OCI-LY3 (cell line): Measurements from ENCODE around the gene NCBP3.
A peak's percentile ranks its signal among the peaks of the same experiment; 100 is the strongest.

ENCODE experiments used
- H2AFZ ChIP-seq: fragments of 200-600, 300-600 bp; shearing (Covaris generic); 2 replicates; pipeline ENCODE4 v1.6.0; 2014; ENCODE audit warnings: antibody characterized with exemption, low read depth, low read length
- H3K27ac ChIP-seq: fragments of 200-600, 300-600 bp; sonication (generic); 2 replicates; pipeline ENCODE4 v1.5.1; 2014; ENCODE audit warnings: mild to moderate bottlenecking, low read length, moderate library complexity, mixed read lengths
- H3K27me3 ChIP-seq: fragments of 200-600, 300-600 bp; sonication (generic); 2 replicates; pipeline ENCODE4 v1.6.1; 2014; ENCODE audit warnings: low read depth, low read length, mixed read lengths
- H3K36me3 ChIP-seq: fragments of 200-600, 300-600 bp; sonication (generic); replicated peaks from 2 replicates; pipeline ENCODE3; 2014; ENCODE audit warnings: low read depth, low read length, mixed read lengths
- H3K4me1 ChIP-seq: fragments of 300-600, 200-600 bp; sonication (generic); 2 replicates; pipeline ENCODE4 v1.6.1; 2014; ENCODE audit warnings: low read length, mixed read lengths
- H3K4me2 ChIP-seq: fragments of 200-600, 300-600 bp; sonication (generic); 2 replicates; pipeline ENCODE4 v1.6.1; 2014; ENCODE audit warnings: low read length, mixed read lengths
- H3K4me3 ChIP-seq: fragments of 300-600, 200-600 bp; sonication (generic); 2 replicates; pipeline ENCODE4 v1.5.1; 2014; ENCODE audit warnings: antibody characterized with exemption, mild to moderate bottlenecking, low read length, moderate library complexity
- H3K79me2 ChIP-seq: fragments of 300-600, 200-600 bp; shearing (Covaris generic); 2 replicates; pipeline ENCODE4 v1.6.1; 2014; ENCODE audit warnings: mild to moderate bottlenecking, low read length, mixed read lengths
- H3K9ac ChIP-seq: fragments of 300-600, 200-600 bp; shearing (Covaris generic); 2 replicates; pipeline ENCODE4 v1.6.0; 2014; ENCODE audit warnings: mild to moderate bottlenecking, low read length, moderate library complexity
- H3K9me3 ChIP-seq: fragments of 200-600, 300-600 bp; shearing (Covaris generic); 2 replicates; pipeline ENCODE4 v1.6.1; 2014; ENCODE audit warnings: low read length, mixed read lengths; ENCODE audit not compliant: insufficient read depth
- H4K20me1 ChIP-seq: fragments of 200-600, 300-600 bp; sonication (generic); 2 replicates; pipeline ENCODE4 v1.6.1; 2016; ENCODE audit warnings: low read length, mixed read lengths; ENCODE audit not compliant: insufficient read depth
- EZH2phosphoT487 ChIP-seq: fragments of 200-600 bp; shearing (Covaris generic); IDR thresholded peaks from 2 replicates; pipeline ENCODE4 v1.6.1; 2018; ENCODE audit warnings: antibody characterized with exemption, mixed run types, low read depth
- TF ChIP-seq, protein P1 (sequence below): fragments of 200-600, 300-600 bp; sonication (generic); IDR thresholded peaks from 2 replicates; pipeline ENCODE4 v1.5.1; 2014; ENCODE audit warnings: antibody characterized with exemption, low read length, low read depth

The NCBP3 gene

DNA sequence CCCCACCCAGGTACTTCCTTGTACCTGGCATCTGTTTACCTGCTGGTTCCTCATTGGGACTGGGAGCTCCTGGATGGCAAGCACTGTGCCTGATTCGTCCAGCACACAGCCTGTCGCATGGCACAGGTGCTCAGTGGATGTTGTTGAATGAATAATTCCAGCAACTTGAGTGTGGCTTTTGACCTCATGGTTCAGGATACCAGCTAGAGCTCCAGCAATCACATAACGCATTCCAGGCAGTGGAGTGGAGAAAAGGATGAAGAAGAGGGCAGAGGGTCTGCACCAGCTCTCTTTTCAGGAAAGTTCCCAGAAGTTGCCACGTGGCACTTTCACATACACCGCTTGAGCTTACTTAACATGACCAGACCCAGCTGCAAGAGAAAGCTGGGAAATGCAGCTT is 48.1 kb upstream of the NCBP3 start:
- Histone ChIP-seq H3K9me3 (no peaks in the 10 kb centered on the region), H3K27ac (no peak overlapping the region), H4K20me1 (no peaks in the 10 kb centered on the region), H3K4me1 (peaks cover 31% of the 10 kb centered on the region), H3K4me3 (no peak overlapping the region), H3K79me2 (no peaks in the 10 kb centered on the region), H3K9ac (no peak overlapping the region), H3K36me3 (no peaks in the 10 kb centered on the region), H3K4me2 (no peak overlapping the region), H3K27me3 (peaks cover 18% of the 10 kb centered on the region), H2AFZ (no peak overlapping the region)
- no peak for TF ChIP-seq EZH2phosphoT487
- TF ChIP-seq, protein P1, sequence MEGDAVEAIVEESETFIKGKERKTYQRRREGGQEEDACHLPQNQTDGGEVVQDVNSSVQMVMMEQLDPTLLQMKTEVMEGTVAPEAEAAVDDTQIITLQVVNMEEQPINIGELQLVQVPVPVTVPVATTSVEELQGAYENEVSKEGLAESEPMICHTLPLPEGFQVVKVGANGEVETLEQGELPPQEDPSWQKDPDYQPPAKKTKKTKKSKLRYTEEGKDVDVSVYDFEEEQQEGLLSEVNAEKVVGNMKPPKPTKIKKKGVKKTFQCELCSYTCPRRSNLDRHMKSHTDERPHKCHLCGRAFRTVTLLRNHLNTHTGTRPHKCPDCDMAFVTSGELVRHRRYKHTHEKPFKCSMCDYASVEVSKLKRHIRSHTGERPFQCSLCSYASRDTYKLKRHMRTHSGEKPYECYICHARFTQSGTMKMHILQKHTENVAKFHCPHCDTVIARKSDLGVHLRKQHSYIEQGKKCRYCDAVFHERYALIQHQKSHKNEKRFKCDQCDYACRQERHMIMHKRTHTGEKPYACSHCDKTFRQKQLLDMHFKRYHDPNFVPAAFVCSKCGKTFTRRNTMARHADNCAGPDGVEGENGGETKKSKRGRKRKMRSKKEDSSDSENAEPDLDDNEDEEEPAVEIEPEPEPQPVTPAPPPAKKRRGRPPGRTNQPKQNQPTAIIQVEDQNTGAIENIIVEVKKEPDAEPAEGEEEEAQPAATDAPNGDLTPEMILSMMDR: no peak

DNA sequence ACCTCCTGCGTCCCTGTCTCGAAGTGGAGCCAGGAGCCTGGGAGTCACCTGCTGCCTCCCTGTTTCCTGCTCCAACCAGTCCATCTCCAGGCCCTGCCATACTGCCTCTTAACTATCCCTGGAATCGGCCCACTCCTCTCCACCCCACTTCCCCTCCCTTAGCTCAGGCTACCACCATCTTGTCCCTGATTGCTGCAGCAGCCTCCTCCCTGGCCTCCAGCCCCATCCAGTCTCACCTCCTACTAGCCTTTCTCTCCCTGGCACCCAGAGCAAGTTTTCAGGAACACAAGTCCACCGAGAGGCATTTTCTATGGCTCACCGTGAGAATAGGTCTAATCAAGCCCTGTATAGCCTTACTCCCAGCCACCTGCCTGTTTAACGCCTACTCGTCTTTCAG is 47.7 kb upstream of the NCBP3 start:
- Histone ChIP-seq H3K4me3 (peak overlapping the region; percentile 87), H2AFZ (no peak overlapping the region), H3K9me3 (no peaks in the 10 kb centered on the region), H3K27me3 (peaks cover 18% of the 10 kb centered on the region), H4K20me1 (no peaks in the 10 kb centered on the region), H3K27ac (no peak overlapping the region), H3K9ac (peak overlapping the region; percentile 61; the same call in 1 of the 2 replicates), H3K4me1 (peaks cover 31% of the 10 kb centered on the region), H3K79me2 (no peaks in the 10 kb centered on the region), H3K36me3 (no peaks in the 10 kb centered on the region), H3K4me2 (peak overlapping the region; percentile 82)
- TF ChIP-seq EZH2phosphoT487: no peak
- TF ChIP-seq, protein P1: no peak

DNA sequence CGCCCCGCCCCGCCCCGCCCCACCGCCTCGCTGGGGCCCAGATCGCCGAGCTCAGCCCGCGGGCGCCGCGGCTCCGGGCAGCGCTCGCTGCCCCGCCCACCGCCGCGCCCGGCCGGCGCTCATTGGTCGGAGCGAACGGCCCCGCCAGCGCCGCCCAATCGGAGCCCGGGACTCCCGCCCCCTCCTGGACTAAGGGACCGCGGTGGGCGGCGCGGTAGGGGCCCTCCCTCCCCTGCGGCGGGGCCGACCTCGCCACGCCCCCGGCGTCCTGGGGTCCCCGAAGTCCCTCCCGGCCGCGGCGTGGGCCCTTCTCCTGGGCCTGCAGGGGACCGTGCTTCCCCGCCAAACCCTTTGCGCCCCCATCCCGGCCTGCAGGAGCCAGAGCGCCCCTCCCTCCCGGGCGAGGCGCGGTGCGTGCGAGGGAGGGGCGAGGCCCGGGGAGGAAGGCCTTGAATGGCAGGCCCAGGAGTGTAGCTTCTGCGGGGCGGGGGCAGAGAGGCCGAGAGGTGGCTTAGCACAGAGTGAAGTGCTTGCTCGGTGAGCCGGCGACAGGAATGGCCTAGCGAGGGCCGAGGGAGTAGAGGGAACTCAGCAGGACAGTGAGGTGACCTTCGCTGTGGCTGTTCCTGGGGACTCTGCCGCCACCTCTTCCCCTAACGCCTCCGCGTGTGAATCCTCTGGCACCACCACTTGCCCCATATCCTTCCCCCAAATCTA is 47.1 kb upstream of the NCBP3 start, which contains the start of gene CAMKK1:
Gene CAMKK1, minus strand, starts transcription at position 51 of the 717 bp plus-strand sequence. CDS start 7,366 bp downstream, outside the sequence.
- Histone ChIP-seq H3K9me3 (no peaks in the 10 kb centered on the region), H3K9ac (peak within 1 kb of the TSS; percentile 61), H3K27me3 (peaks cover 18% of the 10 kb centered on the region), H3K4me1 (peaks cover 31% of the 10 kb centered on the region), H3K36me3 (no peaks in the 10 kb centered on the region), H2AFZ (peak within 1 kb of the TSS; percentile 89; the same call in 1 of the 2 replicates), H3K4me3 (peak within 1 kb of the TSS; percentile 87), H3K79me2 (no peaks in the 10 kb centered on the region), H3K27ac (no peak within 1 kb of the TSS), H3K4me2 (peak within 1 kb of the TSS; percentile 90), H4K20me1 (no peaks in the 10 kb centered on the region)
- TF ChIP-seq EZH2phosphoT487: no peak
- TF ChIP-seq, protein P1: no peak

GRCh38 chr17:3892095-3892998 is 46.3 kb upstream of the NCBP3 start:
- Histone ChIP-seq H4K20me1 (no peaks in the 10 kb centered on the region), H3K4me3 (peak overlapping the region; percentile 80), H3K36me3 (no peaks in the 10 kb centered on the region), H3K9ac (0 out of 2 replicates have a peak overlapping the region, but pooled peaks have one; percentile 25), H3K4me2 (peak overlapping the region; percentile 90), H3K4me1 (peaks cover 31% of the 10 kb centered on the region), H3K9me3 (no peaks in the 10 kb centered on the region), H3K27ac (no peak overlapping the region), H3K27me3 (peaks cover 18% of the 10 kb centered on the region), H2AFZ (no peak overlapping the region), H3K79me2 (no peaks in the 10 kb centered on the region)
- TF ChIP-seq EZH2phosphoT487: no peak
- TF ChIP-seq, protein P1: no peak
